ENCODE measurements around the gene MAP3K12. TPM values are rescaled to one million over a fixed set of nuclear protein-coding genes. Genes with fewer than 3 reads are reported as not detected.

The MAP3K12 gene
- total RNA-seq, 1 donor from 2014 or later, result 21.9 TPM

Small RNA genes lying within 50 kb of the gene (small RNA-seq; reads per million reads assigned to genes)
- not detected for gene AC023509.3

Other genes starting within 250 kb of the MAP3K12 start
- gene ESPL1, start 231.2 kb downstream of the MAP3K12 start, total RNA-seq, result 17.7 TPM
- gene PFDN5, start 203.9 kb downstream of the MAP3K12 start, total RNA-seq, result 673 TPM
- gene MYG1, start 199.8 kb downstream of the MAP3K12 start, total RNA-seq, result 41.5 TPM
- gene AAAS, start 177.8 kb downstream of the MAP3K12 start, total RNA-seq, result 30.9 TPM
- not detected for gene SP7, start 163.1 kb downstream of the MAP3K12 start, total RNA-seq
- 76.1 TPM for gene SP1, start 119.3 kb downstream of the MAP3K12 start, total RNA-seq
- 1.2 TPM for gene AMHR2, start 75.6 kb downstream of the MAP3K12 start, total RNA-seq
- gene PRR13, start 57.7 kb downstream of the MAP3K12 start, total RNA-seq, result 54.0 TPM
- gene PCBP2, start 47.4 kb downstream of the MAP3K12 start, total RNA-seq, result 488 TPM
- 17.7 TPM for gene TARBP2, start 1.8 kb upstream of the MAP3K12 start, total RNA-seq
- not detected for gene NPFF, start 8.0 kb upstream of the MAP3K12 start, total RNA-seq
- 34.9 TPM for gene ATF7, start 126.9 kb upstream of the MAP3K12 start, total RNA-seq
- gene ATP5MC2, start 176.6 kb upstream of the MAP3K12 start, total RNA-seq, result 311 TPM
- 131 TPM for gene CALCOCO1, start 228.0 kb upstream of the MAP3K12 start, total RNA-seq

Measured in vagina (tissue), 1 donor.